Activated CD4-positive, alpha-beta memory T cell treated with anti-CD3 and anti-CD28 coated beads, Interleukin-2, amount 10 ng/mL, durations not matched to agents 7 days and 5 days (primary cell): Measurements from ENCODE around the gene DOK7. TPM values are rescaled to one million over a fixed set of nuclear protein-coding genes. Genes with fewer than 3 reads are reported as not detected.

Experiments
- CTCF ChIA-PET: fragments of 350-600 bp; sonication (Branson Sonifier 250); formaldehyde crosslinking; loops from one replicate; lab custom pipeline; 2021; ENCODE audit warnings: antibody characterized with exemption, inconsistent platforms; lab: Charles Lee
- POLR2A ChIA-PET: fragments of 350-600 bp; sonication (Branson Sonifier 250); formaldehyde crosslinking; loops from one replicate; lab custom pipeline; 2021; ENCODE audit warnings: antibody characterized with exemption; lab: Charles Lee
- DNase-seq: peaks from one replicate; pipeline ENCODE4 v3.0.0-alpha.2; 2020
- H3K27ac Mint-ChIP-seq: one replicate; pipeline ENCODE4 v1.8.0; 2021; ENCODE audit warnings: mild to moderate bottlenecking, mixed read lengths
- H3K27me3 Mint-ChIP-seq: one replicate; pipeline ENCODE4 v1.8.0; 2021; ENCODE audit warnings: mixed read lengths
- H3K36me3 Mint-ChIP-seq: one replicate; pipeline ENCODE4 v1.8.0; 2021; ENCODE audit warnings: low read depth, mixed read lengths
- H3K4me1 Mint-ChIP-seq: one replicate; pipeline ENCODE4 v1.8.0; 2021; ENCODE audit warnings: mixed read lengths
- H3K4me3 Mint-ChIP-seq: one replicate; pipeline ENCODE4 v1.8.0; 2021; ENCODE audit warnings: mild to moderate bottlenecking, mixed read lengths
- H3K9me3 Mint-ChIP-seq: one replicate; pipeline ENCODE4 v1.8.0; 2021; ENCODE audit warnings: mixed read lengths
- total RNA-seq, 2 experiments: library from RNA; stranded (reverse); gene quantifications; one replicate each; pipeline ENCODE4 v1.2.3, GENCODE V29; 2021

Gene DOK7
- total RNA-seq, 2 experiments from 2014 or later = not detected

GRCh38 chr4:3521621-3522325 lies 58.7 kb downstream of the DOK7 start:
- Mint-ChIP-seq H3K27me3 (no peaks in the 10 kb centered on the region), H3K27ac (no peak overlapping the region), H3K36me3 (peaks cover 22% of the 10 kb centered on the region), H3K4me1 (peaks cover 2% of the 10 kb centered on the region), H3K4me3 (no peak overlapping the region), H3K9me3 (no peaks in the 10 kb centered on the region)
- POLR2A ChIA-PET = no interaction called here
- DNase-seq = no peak
- CTCF ChIA-PET = no interaction called here

DNA sequence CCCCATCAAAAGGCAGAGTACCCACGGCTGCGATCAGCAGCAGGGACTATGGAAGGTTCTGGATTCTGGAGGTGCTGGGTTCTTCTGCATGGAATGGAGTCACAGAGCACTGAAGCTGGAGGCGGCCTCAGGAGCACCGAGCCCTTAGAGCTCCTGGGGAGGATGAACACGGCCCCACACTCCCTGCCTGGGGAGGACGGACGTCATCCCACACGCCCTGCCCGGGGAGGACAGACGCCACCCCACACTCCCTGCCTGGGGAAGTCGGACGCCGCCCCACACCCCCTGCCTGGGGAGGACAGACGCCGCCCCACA lies 59.2 kb downstream of the DOK7 start:
- Mint-ChIP-seq H3K36me3 (peaks cover 19% of the 10 kb centered on the region), H3K27me3 (no peaks in the 10 kb centered on the region), H3K27ac (no peak overlapping the region), H3K4me1 (peaks cover 3% of the 10 kb centered on the region), H3K9me3 (no peaks in the 10 kb centered on the region), H3K4me3 (no peak overlapping the region)
- POLR2A ChIA-PET = no interaction called here
- CTCF ChIA-PET = no interaction called here
- no peak for DNase-seq

GRCh38 chr4:3522651-3523050 lies 59.5 kb downstream of the DOK7 start:
- ChIA-PET CTCF (no interaction called here), POLR2A (no interaction called here)
- Mint-ChIP-seq H3K9me3 (no peaks in the 10 kb centered on the region), H3K4me3 (no peak overlapping the region), H3K27me3 (no peaks in the 10 kb centered on the region), H3K36me3 (peaks cover 16% of the 10 kb centered on the region), H3K4me1 (peaks cover 3% of the 10 kb centered on the region), H3K27ac (no peak overlapping the region)
- DNase-seq = no peak

GRCh38 chr4:3523146-3523627 lies 60.1 kb downstream of the DOK7 start:
- H3K9me3 Mint-ChIP-seq = no peaks in the 10 kb centered on the region
- H3K27me3 Mint-ChIP-seq = no peaks in the 10 kb centered on the region
- no peak overlapping the region for H3K27ac Mint-ChIP-seq
- DNase-seq = no peak
- H3K4me3 Mint-ChIP-seq = no peak overlapping the region
- CTCF ChIA-PET = no interaction called here
- H3K4me1 Mint-ChIP-seq = peaks cover 3% of the 10 kb centered on the region
- peaks cover 15% of the 10 kb centered on the region for H3K36me3 Mint-ChIP-seq
- POLR2A ChIA-PET = no interaction called here

- Mint-ChIP-seq H3K4me1 (peaks cover 3% of the 10 kb centered on the region), H3K4me3 (no peak overlapping the region), H3K27me3 (no peaks in the 10 kb centered on the region), H3K36me3 (peaks cover 15% of the 10 kb centered on the region), H3K27ac (no peak overlapping the region), H3K9me3 (no peaks in the 10 kb centered on the region)
- CTCF ChIA-PET = no interaction called here
- DNase-seq = no peak
- POLR2A ChIA-PET = no interaction called here
These were observed 60.6 kb downstream of the DOK7 start for GRCh38 chr4:3523628-3524221.

DNA sequence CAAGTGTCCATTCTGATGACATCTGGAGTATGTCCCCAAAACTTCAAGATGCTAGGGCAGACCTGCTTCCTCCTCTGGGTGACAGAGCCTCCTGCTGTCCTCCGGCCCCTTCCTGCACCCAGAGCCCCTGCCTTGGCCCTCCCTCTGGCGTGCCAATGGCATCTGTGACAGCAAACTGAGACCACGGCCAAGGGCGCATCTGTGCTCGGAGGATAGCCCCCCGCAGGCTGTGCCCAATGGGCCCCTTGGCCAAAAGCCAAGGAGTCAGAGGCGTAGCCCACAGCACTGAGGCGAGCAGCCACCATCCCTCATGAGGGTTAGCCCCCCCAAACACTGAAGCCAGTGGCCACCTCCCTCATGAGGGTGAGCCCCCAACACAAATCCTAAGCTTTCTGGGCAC lies 61.2 kb downstream of the DOK7 start:
- H3K9me3 Mint-ChIP-seq = no peaks in the 10 kb centered on the region
- H3K27me3 Mint-ChIP-seq = no peaks in the 10 kb centered on the region
- ChIA-PET POLR2A (no interaction called here), CTCF (no interaction called here)
- DNase-seq = no peak
- H3K4me1 Mint-ChIP-seq = peaks cover 3% of the 10 kb centered on the region
- H3K36me3 Mint-ChIP-seq = peaks cover 15% of the 10 kb centered on the region
- H3K4me3 Mint-ChIP-seq = no peak overlapping the region
- H3K27ac Mint-ChIP-seq = no peak overlapping the region

- H3K4me1 Mint-ChIP-seq = peaks cover 6% of the 10 kb centered on the region
- no peak overlapping the region for H3K27ac Mint-ChIP-seq
- no peak overlapping the region for H3K4me3 Mint-ChIP-seq
- H3K27me3 Mint-ChIP-seq = no peaks in the 10 kb centered on the region
- no peak for DNase-seq
- ChIA-PET CTCF (no interaction called here), POLR2A (no interaction called here)
- H3K9me3 Mint-ChIP-seq = no peaks in the 10 kb centered on the region
- H3K36me3 Mint-ChIP-seq = peaks cover 12% of the 10 kb centered on the region
These were observed 61.8 kb downstream of the DOK7 start for GRCh38 chr4:3524920-3525319.

DNA sequence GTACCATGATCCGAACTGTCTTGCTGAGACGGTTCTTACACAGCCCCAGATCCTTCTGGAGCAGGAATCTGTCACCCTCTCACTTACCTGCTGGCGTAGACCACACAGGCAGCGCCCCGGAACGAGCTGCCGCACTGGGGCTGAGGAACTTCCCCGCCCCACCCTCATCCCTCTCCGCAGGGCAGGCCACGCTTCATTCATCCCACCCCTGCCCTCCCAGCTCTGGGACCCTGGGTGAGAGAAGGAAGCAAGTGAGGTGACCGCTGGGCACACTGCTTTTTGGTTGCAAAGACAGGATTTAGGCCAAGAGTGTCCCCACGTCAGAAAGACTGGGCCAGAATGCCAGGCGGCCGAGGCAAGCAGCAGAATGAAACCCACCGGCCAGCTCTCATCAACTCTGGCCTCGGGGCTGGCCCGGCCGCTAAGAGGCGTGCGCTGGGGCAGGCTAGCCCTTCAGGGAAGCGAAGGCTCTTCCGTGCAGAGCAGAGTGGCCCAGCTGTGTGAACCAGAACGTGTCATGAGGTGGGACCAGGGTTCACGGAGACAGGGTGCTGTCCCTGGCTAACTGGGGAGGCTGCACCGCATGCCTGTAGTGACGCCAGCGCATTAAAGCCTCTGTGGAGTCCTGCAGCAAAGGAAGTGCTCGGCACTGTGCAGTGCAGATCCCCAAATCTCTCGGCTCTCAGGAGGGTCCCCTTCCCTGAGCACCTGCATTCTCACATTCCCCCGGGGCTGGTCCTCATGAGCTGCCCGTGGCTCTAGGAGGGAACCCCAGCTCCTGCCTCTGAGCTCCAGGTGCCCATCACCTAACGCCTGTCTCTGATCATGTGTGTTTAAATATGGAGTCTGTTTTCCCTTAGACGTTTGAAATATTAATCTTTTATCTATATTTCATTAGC lies 62.7 kb downstream of the DOK7 start:
- Mint-ChIP-seq H3K27ac (no peak overlapping the region), H3K4me3 (no peak overlapping the region), H3K4me1 (peaks cover 13% of the 10 kb centered on the region), H3K36me3 (peaks cover 9% of the 10 kb centered on the region), H3K9me3 (no peaks in the 10 kb centered on the region), H3K27me3 (no peaks in the 10 kb centered on the region)
- DNase-seq = no peak
- ChIA-PET POLR2A (no interaction called here), CTCF (no interaction called here)

GRCh38 chr4:3526456-3526855 lies 63.4 kb downstream of the DOK7 start:
- POLR2A ChIA-PET = no interaction called here
- no peak for DNase-seq
- H3K36me3 Mint-ChIP-seq = peaks cover 4% of the 10 kb centered on the region
- H3K27me3 Mint-ChIP-seq = no peaks in the 10 kb centered on the region
- H3K4me1 Mint-ChIP-seq = peaks cover 19% of the 10 kb centered on the region
- H3K9me3 Mint-ChIP-seq = no peaks in the 10 kb centered on the region
- CTCF ChIA-PET = no interaction called here
- H3K4me3 Mint-ChIP-seq = no peak overlapping the region
- no peak overlapping the region for H3K27ac Mint-ChIP-seq

DNA sequence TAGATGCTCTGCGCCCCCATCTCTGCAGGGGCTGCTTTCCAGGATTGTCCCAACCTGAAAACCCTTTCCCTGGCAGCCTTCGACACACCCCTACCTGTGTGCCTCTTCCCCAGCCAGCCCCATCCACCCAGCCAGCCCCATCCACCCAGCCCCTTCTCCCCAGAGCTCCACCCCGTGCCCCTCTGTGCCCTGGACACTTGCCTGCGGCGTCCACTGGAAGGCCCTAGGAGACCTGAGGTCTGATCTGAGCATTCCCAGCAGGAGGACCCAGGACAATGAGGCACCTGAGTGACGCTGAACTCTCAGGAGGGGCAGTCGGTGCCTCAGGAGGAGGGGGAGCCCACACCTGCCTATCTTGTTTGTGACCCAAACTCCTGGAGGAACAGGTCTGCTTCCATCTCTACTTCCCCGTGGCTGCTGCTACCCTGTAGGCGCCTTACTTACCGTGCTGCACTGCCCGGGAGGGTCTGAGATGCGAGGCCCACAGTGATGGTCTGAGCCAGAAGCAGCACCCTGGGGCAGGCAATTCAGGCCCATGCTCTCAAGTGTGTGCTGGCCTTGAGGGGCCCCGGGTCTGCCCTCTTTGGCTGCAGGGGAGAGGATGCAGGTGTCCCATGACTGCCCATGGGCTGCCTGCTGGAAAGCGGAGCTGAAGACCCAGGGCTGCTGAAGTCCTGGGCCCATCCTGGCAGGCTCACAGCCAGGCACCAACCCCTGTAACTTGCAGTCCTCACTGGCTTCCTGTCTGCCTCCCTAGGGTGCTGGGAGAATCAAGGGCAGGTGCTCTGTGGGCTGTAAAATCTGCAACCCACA lies 64.2 kb downstream of the DOK7 start:
- Mint-ChIP-seq H3K4me3 (no peak overlapping the region), H3K9me3 (no peaks in the 10 kb centered on the region), H3K27ac (no peak overlapping the region), H3K36me3 (peaks cover 7% of the 10 kb centered on the region), H3K27me3 (no peaks in the 10 kb centered on the region), H3K4me1 (peaks cover 25% of the 10 kb centered on the region)
- POLR2A ChIA-PET = no interaction called here
- no peak for DNase-seq
- CTCF ChIA-PET = no interaction called here

- Mint-ChIP-seq H3K9me3 (no peaks in the 10 kb centered on the region), H3K4me1 (peaks cover 25% of the 10 kb centered on the region), H3K4me3 (no peak overlapping the region), H3K36me3 (peaks cover 7% of the 10 kb centered on the region), H3K27me3 (no peaks in the 10 kb centered on the region), H3K27ac (no peak overlapping the region)
- ChIA-PET CTCF (no interaction called here), POLR2A (interaction anchor here (1.0 kb wide), 1 partner anchor 22 kb away, joined by 3 read pairs; no protein-coding TSS in a partner anchor)
- no peak for DNase-seq
These were observed 65.1 kb downstream of the DOK7 start for GRCh38 chr4:3527914-3528876.

- DNase-seq = no peak
- ChIA-PET POLR2A (no interaction called here), CTCF (no interaction called here)
- no peaks in the 10 kb centered on the region for H3K9me3 Mint-ChIP-seq
- no peak overlapping the region for H3K4me3 Mint-ChIP-seq
- H3K27ac Mint-ChIP-seq = no peak overlapping the region
- peaks cover 26% of the 10 kb centered on the region for H3K4me1 Mint-ChIP-seq
- peaks cover 7% of the 10 kb centered on the region for H3K36me3 Mint-ChIP-seq
- H3K27me3 Mint-ChIP-seq = peaks cover 3% of the 10 kb centered on the region
These were observed 66.3 kb downstream of the DOK7 start for GRCh38 chr4:3529363-3529762.
